Fibroblast of villous mesenchyme (primary cell): ENCODE results near the gene GRAMD1B. TPM values are rescaled to one million over a fixed set of nuclear protein-coding genes. Genes with fewer than 3 reads are reported as not detected.

Source experiments
- DNase-seq: peaks from one replicate; pipeline ENCODE4 v3.0.0-alpha.2; 2010; ENCODE audit warnings: low read depth
- H3K4me3 ChIP-seq: 2 replicates; pipeline ENCODE4 v1.5.1; 2011; ENCODE audit warnings: low read depth, mild to moderate bottlenecking, low read length
- total RNA-seq: library from RNA; depleted of rRNA; stranded (reverse); fragments of >200 nt; gene quantifications from 2 replicates; pipeline ENCODE4 v1.2.3, GENCODE V29; 2012
- TF ChIP-seq, protein P1 (sequence below): IDR thresholded peaks from 2 replicates; pipeline ENCODE4 v1.5.1; 2012; ENCODE audit warnings: low read depth, mild to moderate bottlenecking, low read length; ENCODE audit not compliant: insufficient read depth

The GRAMD1B gene
- total RNA-seq, 1 donor: 6.0 TPM

GRCh38 chr11:123587559-123587958 is 157.5 kb downstream of the GRAMD1B start:
- DNase-seq: no peak
- TF ChIP-seq, protein P1, sequence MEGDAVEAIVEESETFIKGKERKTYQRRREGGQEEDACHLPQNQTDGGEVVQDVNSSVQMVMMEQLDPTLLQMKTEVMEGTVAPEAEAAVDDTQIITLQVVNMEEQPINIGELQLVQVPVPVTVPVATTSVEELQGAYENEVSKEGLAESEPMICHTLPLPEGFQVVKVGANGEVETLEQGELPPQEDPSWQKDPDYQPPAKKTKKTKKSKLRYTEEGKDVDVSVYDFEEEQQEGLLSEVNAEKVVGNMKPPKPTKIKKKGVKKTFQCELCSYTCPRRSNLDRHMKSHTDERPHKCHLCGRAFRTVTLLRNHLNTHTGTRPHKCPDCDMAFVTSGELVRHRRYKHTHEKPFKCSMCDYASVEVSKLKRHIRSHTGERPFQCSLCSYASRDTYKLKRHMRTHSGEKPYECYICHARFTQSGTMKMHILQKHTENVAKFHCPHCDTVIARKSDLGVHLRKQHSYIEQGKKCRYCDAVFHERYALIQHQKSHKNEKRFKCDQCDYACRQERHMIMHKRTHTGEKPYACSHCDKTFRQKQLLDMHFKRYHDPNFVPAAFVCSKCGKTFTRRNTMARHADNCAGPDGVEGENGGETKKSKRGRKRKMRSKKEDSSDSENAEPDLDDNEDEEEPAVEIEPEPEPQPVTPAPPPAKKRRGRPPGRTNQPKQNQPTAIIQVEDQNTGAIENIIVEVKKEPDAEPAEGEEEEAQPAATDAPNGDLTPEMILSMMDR: no peak
- no peak overlapping the region for H3K4me3 ChIP-seq

GRCh38 chr11:123588117-123588863 is 158.2 kb downstream of the GRAMD1B start:
- H3K4me3 ChIP-seq: no peak overlapping the region
- TF ChIP-seq, protein P1: no peak
- DNase-seq: no peak

GRCh38 chr11:123588864-123589262 is 158.8 kb downstream of the GRAMD1B start:
- TF ChIP-seq, protein P1: no peak
- H3K4me3 ChIP-seq: no peak overlapping the region
- DNase-seq: no peak

- DNase-seq: peak; percentile 7
- TF ChIP-seq, protein P1: no peak
- no peak overlapping the region for H3K4me3 ChIP-seq
Measured at GRCh38 chr11:123590296-123590912, 160.3 kb downstream of the GRAMD1B start.

- no peak for DNase-seq
- TF ChIP-seq, protein P1: no peak
- no peak overlapping the region for H3K4me3 ChIP-seq
Measured at GRCh38 chr11:123593570-123593969, 163.5 kb downstream of the GRAMD1B start.

- H3K4me3 ChIP-seq: no peak overlapping the region
- TF ChIP-seq, protein P1: no peak
- no peak for DNase-seq
Measured at GRCh38 chr11:123594188-123594901, 164.3 kb downstream of the GRAMD1B start.
